Activated CD4-positive, alpha-beta T cell treated with anti-CD3 and anti-CD28 coated beads, Interleukin-2, amount 50 U/mL, for 48 hours (primary cell): Measurements from ENCODE around the gene TRAM2.
"Not testable (repeated sequence)": the region's sequence is repeated elsewhere in the genome, so short reads cannot be mapped to it uniquely, and the experiment has no call there.

Experiments
- DNase-seq, 2 experiments: peaks; one replicate each; pipeline ENCODE4 v3.0.0-alpha.2; 2020

TRAM2 gene

DNA sequence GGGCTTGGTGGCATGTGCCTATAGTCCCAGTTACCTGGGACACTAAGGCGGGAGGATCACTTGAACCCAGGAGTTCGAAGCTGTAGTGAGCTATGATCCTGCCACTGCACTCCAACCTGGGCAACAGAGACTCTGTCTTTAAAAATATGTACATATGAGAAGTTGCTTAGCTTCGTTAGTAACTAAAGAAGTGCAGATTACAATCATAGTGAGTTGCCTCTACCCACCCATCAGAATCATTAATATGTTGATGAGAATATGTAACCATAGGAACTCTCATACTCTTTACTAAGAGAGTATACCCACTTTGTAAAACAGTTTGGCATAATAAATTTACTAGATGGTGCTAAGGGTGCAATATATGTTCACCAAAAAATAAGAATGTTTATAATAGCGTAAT is 102.7 kb downstream of the TRAM2 start:
- no peak for DNase-seq

DNA sequence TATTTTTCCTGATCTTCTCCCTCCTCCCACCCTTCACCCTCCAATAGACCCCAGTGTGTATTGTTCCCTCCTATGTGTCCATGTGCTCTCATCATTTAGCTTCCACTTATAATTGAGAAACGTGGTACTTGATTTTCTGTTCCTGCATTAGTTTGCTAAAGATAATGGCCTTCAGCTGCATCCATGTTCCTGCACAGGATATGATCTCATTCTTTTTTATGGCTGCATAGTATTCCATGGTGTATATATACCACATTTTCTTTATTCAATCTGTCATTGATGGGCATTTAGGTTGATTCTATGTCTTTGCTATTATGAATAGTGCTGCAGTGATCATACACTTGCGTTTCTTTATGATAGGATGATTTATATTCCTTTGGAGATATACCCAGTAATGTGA is 115.7 kb downstream of the TRAM2 start:
- DNase-seq, result not testable (repeated sequence)

DNA sequence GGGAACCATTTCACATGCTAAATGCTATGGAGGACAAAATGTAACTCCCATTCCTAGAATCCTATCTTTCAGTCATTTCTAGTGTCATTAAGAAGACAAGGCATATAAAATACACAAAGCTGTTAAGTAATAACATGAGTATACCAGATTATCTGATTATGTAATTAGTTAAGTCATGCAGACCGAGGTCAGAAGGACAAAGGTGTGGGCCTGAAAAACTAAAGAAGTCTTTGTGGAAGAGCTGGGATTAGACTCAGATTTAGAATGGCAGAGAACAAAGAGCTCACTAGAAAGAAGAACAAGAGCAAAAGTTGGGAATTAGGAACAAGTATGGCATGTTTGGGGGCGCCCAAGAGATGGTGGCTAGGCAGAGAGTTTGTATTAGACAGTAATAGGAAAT is 119.8 kb downstream of the TRAM2 start:
- no peak for DNase-seq

DNA sequence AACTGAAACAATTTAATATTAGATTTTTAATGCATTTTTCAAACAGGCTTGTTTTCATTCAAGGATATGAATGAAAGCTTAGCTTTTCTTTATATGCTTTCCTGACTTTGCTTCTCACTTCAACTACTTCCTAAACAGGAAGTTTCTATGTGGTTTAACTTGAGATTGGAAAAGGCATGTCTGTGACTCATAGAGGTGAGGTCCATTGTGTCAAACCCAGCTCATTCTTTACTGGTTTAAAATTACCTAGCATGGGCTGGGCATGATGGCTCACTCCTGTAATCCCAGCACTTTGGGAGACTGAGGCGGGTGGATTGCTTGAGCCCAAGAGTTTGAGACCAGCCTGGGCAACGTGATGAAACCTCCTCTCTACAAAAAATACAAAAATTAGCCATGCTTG is 122.3 kb downstream of the TRAM2 start:
- no peak for DNase-seq
